A549 treated with CpdA at 1 μM for 4 hours (cell line): ENCODE data around the gene NTS. TPM values are rescaled to one million over a fixed set of nuclear protein-coding genes. Genes with fewer than 3 reads are reported as not detected.

Experiments
- total RNA-seq: library from RNA; stranded (reverse); fragments of 200-300 nt; extraction: Qiagen RNA extraction; gene quantifications from 5 replicates; pipeline ENCODE4 v1.2.3, GENCODE V29; 2022; ENCODE audit warnings: low read depth

Gene NTS
- 61.9 to 82.2 TPM (median 75.1 TPM) in 5 replicates for total RNA-seq

GRCh38 chr12:85874031-85874461 lies at the start of gene NTS:
TSS of gene NTS (plus strand) at chr12:85874295. CDS start at chr12:85874404, 109 bp downstream.

GRCh38 chr12:85836197-85837090 lies 37.7 kb upstream of the NTS start, which contains the start of gene RASSF9:
TSS of gene RASSF9 (minus strand) at chr12:85836409. CDS start at chr12:85836201, 208 bp downstream.

Other genes with a start within 250 kb of the NTS start
- 0.34 to 0.45 TPM (median 0.43 TPM) in 5 replicates for gene RASSF9, start 37.9 kb upstream of the NTS start, total RNA-seq